Muscle of arm (tissue), 12 donors: ENCODE data around the gene CRIP3. TPM values are rescaled to one million over a fixed set of nuclear protein-coding genes. Genes with fewer than 3 reads are reported as not detected.

Experiments used
- DNase-seq: peaks from one replicate; pipeline ENCODE4 v3.0.0-alpha.2; 2013
- polyA plus RNA-seq, 12 donors: library from polyadenylated mRNA; unstranded; fragments of 120-200 nt; gene quantifications; one replicate each; pipeline ENCODE4 v1.2.1, GENCODE V29; 2013; ENCODE audit not compliant: insufficient read length in 12 of 12

Gene CRIP3
- polyA plus RNA-seq, 12 donors = 0.49 to 2.8 (median 1.2) TPM; not detected in 2

DNA sequence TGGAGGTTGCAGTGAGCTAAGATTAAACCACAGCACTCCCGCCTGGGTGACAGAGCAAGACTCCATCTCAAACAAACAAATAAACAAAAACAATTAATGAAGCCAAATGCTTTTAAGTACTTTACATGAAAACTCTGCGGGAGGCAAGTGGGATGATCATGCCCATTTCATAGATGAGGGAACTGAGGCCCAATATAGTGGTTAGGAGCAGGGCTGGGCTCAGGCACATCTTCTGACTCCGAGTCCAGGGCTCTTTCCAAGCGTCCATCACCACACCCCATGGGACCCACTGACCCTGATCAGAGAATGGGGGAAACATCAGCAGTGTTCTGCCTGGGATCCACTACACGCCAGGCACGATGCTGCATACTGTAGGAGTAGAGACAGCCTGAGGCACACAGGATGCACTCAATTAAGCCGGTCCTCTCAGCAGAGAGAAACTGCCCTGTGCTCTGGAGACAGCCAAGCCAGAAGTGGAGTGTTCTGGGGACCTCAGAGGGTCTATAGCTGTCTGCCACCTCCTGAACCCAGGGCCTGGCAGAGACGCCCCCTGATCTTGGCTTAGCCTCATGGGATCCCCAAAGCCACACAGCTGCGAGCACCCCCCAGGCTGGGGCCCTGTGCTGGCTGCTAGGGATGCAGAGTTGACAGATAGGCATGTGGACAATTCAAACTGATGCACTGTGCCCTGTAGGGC, 51.8 kb downstream of the CRIP3 start:
- no peak for DNase-seq

Other genes starting within 250 kb of the CRIP3 start
- 10 to 100 TPM in 11 of 12 donors, not detected in 1; 35.2 to 51.9 (median 41.8) TPM for gene MRPL2, start 249.4 kb downstream of the CRIP3 start, polyA plus RNA-seq
- gene KLC4, start 249.2 kb downstream of the CRIP3 start, polyA plus RNA-seq = 10 to 100 TPM in 11 of 12 donors, not detected in 1; 17.6 to 54.7 (median 24.4) TPM
- 100 to 1,000 TPM in 2 of 12 donors, 10 to 100 TPM in 9, not detected in 1; 35.2 to 193 (median 63.8) TPM for gene PTK7, start 232.5 kb downstream of the CRIP3 start, polyA plus RNA-seq
- 100 to 1,000 TPM in 1 of 12 donors, 10 to 100 TPM in 11; 34.9 to 100 (median 45.3) TPM for gene SRF, start 137.6 kb downstream of the CRIP3 start, polyA plus RNA-seq
- gene CUL9, start 126.6 kb downstream of the CRIP3 start, polyA plus RNA-seq = 10 to 100 TPM in 10 of 12 donors, 1 to 10 TPM in 1, not detected in 1; 6.9 to 40.8 (median 14.7) TPM
- 10 to 100 TPM in 11 of 12 donors, not detected in 1; 11.6 to 60.2 (median 16.5) TPM for gene DNPH1, start 79.3 kb downstream of the CRIP3 start, polyA plus RNA-seq
- under 1 TPM in 8 of 12 donors, not detected in 4; 0.05 to 0.15 (median 0.07) TPM for gene TTBK1, start 65.3 kb downstream of the CRIP3 start, polyA plus RNA-seq
- gene SLC22A7, start 10.6 kb downstream of the CRIP3 start, polyA plus RNA-seq = under 1 TPM in 2 of 12 donors, not detected in 10; 0.28 to 0.55 TPM
- 10 to 100 TPM in 11 of 12 donors, not detected in 1; 12.7 to 22.9 (median 15.9) TPM for gene ZNF318, start 60.8 kb upstream of the CRIP3 start, polyA plus RNA-seq
- 10 to 100 TPM in 11 of 12 donors, not detected in 1; 11.8 to 29.7 (median 15.5) TPM for gene ABCC10, start 118.7 kb upstream of the CRIP3 start, polyA plus RNA-seq
- gene DLK2, start 146.7 kb upstream of the CRIP3 start, polyA plus RNA-seq = 1 to 10 TPM in 10 of 12 donors, not detected in 2; 1.5 to 4.9 (median 2.0) TPM
- gene TJAP1, start 168.7 kb upstream of the CRIP3 start, polyA plus RNA-seq = 10 to 100 TPM in 11 of 12 donors, not detected in 1; 21.2 to 38.0 (median 25.5) TPM
- under 1 TPM in 7 of 12 donors, not detected in 5; 0.10 to 0.18 (median 0.13) TPM for gene LRRC73, start 201.5 kb upstream of the CRIP3 start, polyA plus RNA-seq
- 10 to 100 TPM in 11 of 12 donors, not detected in 1; 72.9 to 96.0 (median 85.0) TPM for gene YIPF3, start 208.1 kb upstream of the CRIP3 start, polyA plus RNA-seq
- gene POLR1C, start 208.3 kb upstream of the CRIP3 start, polyA plus RNA-seq = 10 to 100 TPM in 10 of 12 donors, not detected in 2; 11.0 to 22.1 (median 16.8) TPM